ENCODE results near the gene TRPC4AP.

TRPC4AP gene

DNA sequence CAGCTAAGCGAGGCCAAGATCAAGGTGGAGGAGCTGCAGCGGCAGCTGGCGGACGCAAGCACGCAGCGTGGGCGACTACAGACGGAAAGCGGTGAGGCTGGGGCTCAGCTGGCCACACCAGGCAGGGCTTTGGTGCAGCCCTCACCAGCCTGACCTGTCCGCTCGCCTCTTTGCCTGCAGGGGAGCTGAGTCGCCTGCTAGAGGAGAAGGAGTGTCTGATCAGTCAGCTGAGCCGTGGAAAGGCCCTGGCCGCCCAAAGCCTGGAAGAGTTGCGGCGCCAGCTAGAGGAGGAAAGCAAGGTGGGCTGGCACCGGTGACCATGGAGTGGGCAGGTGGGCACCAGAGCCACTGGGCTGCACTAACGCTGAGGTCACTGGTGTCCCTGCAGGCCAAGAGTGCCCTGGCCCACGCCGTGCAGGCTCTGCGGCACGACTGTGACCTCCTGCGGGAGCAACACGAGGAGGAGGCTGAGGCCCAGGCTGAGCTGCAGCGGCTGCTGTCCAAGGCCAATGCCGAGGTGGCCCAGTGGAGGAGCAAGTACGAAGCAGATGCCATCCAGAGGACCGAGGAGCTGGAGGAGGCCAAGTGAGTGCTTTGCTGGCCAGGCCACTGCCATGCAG, 94.2 kb downstream of the TRPC4AP start:
- no peak for DNase-seq

DNA sequence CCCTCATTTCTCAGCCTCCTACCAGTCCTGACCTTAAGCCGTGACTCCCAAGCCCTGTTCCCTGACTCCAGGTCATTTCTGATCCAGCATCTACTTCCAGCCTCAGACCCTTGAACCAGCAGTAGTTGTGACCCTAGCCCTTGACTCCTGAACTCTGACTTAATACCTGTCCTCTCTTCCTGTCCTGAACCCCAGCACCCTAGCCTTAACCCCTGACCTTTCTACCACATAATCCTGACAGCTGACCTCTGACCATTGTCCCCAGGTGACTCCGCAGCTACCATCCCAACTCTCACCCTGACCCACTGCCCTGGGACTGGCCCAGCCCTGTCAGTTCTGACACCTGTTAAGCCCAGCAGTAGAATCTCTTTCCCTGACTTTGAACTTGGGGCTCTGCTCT, 94.8 kb downstream of the TRPC4AP start:
- DNase-seq: no peak

DNA sequence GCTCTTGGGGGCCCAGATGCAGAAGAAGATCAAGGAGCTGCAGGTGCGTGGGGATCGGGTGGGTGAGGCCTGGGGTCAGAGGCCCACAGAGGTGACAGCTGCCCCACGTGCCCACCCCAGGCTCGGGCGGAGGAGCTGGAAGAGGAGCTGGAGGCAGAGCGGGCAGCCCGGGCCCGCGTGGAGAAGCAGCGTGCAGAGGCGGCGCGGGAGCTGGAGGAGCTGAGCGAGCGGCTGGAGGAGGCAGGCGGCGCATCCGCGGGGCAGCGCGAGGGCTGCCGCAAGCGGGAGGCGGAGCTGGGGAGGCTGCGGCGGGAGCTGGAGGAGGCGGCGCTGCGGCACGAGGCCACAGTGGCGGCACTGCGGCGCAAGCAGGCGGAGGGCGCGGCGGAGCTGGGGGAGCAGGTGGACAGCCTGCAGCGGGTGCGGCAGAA, 95.5 kb downstream of the TRPC4AP start:
- no peak for DNase-seq

GRCh38 chr20:34996243-34997028, 96.2 kb downstream of the TRPC4AP start:
- DNase-seq: no peak

DNA sequence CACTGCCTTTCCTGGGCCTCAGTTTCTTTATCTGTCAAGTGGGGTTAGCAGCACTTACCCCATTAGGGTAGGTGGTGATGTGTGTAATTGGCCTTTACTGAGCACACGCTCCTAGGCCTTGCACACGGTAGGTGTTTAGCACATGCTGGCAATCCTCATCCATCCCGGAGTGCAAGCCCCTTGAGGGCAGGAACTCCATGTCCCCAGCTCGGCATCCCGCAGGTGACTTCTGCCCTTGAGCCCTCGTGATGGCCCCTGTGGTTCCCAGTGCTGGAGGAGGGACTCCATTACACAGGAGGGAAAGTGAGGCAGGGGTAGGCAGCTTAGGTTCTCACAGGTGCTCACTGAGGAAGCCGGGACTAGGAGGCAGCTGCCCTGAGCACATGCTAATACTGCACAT, 96.9 kb downstream of the TRPC4AP start:
- no peak for DNase-seq

GRCh38 chr20:34995192-34995591, 97.4 kb downstream of the TRPC4AP start:
- DNase-seq: no peak

DNA sequence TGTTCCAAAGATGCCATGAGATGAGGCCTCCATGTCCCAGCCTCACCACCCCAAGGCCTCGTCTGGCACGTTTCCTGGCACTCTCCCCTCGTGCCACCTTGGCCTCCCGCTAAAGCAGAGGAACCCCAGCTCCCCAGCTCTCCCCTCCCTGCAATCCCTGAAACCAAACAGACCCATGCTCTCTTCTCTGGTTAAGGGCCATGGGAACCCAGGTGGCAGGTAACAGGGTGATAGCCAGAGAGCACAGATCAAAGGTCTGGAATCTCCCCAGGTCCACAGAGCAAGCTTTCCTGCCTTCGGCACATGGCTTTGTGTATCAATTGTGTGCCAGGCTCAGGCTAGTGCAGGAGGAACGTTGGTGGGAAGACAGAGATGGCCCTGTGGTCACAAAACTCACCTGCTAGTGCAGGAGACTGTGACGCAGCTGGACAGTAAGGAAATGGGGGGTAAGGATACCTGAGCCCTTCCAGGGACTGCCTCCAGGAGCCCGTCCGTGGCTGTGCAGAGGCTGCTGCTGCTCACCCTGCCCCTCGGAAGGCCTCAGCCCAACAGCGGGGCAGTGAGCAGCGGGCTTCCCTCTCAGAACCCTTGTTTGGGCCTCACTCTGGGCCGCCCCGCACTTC, 98.0 kb downstream of the TRPC4AP start:
- DNase-seq: no peak

- no peak for DNase-seq
These were observed 98.6 kb downstream of the TRPC4AP start for GRCh38 chr20:34993941-34994508.

DNA sequence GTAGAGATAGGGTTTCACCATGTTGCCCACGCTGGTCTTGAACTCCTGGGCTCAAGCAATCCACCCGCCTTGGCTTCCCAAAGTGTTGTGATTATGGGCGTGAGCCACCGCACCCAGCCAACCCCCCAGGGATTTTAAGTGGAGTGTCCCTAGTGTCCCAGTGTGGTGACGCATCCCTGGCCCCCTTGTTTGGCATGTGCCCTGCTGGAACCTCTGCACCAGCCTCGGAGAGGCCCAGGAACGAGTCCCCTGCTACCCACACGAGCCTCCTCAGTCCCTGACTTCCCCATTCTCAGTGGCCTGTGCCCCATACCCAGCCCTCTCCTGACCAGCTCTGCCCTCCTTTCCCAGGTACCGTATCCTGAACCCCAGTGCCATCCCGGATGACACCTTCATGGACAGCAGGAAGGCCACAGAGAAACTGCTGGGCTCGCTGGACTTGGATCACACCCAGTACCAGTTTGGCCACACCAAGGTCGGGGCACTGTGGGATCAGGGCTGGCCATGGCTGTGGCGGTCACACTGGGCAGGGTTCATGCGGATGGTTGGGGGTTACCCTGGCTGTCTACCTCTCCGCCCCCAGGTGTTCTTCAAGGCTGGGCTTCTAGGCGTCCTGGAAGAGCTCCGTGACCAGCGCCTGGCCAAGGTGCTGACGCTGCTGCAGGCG, 99.7 kb downstream of the TRPC4AP start:
- DNase-seq: no peak

- no peak for DNase-seq
These were observed 101.9 kb downstream of the TRPC4AP start for GRCh38 chr20:34990661-34991214.

- no peak for DNase-seq
These were observed 102.4 kb downstream of the TRPC4AP start for GRCh38 chr20:34990231-34990630.

DNA sequence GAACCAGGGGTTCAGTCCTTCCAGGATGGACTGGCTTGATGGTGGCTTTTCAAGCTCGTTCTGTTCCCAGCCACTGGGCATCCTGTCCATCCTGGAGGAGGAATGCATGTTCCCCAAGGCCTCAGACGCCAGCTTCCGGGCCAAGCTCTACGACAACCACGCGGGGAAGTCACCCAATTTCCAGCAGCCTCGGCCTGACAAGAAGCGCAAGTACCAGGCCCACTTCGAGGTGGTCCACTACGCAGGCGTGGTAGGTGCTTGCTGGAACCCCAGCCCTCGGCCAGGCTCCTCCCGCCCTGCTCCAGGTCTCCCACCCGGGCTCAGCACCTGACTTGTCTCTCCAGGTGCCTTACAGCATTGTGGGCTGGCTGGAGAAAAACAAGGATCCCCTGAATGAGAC, 102.9 kb downstream of the TRPC4AP start:
- no peak for DNase-seq

- DNase-seq: no peak
These were observed 103.5 kb downstream of the TRPC4AP start for GRCh38 chr20:34989118-34989517.

- DNase-seq: no peak
These were observed 104.4 kb downstream of the TRPC4AP start for GRCh38 chr20:34988191-34988540.

GRCh38 chr20:34987288-34988190, 105.1 kb downstream of the TRPC4AP start:
- DNase-seq: no peak

DNA sequence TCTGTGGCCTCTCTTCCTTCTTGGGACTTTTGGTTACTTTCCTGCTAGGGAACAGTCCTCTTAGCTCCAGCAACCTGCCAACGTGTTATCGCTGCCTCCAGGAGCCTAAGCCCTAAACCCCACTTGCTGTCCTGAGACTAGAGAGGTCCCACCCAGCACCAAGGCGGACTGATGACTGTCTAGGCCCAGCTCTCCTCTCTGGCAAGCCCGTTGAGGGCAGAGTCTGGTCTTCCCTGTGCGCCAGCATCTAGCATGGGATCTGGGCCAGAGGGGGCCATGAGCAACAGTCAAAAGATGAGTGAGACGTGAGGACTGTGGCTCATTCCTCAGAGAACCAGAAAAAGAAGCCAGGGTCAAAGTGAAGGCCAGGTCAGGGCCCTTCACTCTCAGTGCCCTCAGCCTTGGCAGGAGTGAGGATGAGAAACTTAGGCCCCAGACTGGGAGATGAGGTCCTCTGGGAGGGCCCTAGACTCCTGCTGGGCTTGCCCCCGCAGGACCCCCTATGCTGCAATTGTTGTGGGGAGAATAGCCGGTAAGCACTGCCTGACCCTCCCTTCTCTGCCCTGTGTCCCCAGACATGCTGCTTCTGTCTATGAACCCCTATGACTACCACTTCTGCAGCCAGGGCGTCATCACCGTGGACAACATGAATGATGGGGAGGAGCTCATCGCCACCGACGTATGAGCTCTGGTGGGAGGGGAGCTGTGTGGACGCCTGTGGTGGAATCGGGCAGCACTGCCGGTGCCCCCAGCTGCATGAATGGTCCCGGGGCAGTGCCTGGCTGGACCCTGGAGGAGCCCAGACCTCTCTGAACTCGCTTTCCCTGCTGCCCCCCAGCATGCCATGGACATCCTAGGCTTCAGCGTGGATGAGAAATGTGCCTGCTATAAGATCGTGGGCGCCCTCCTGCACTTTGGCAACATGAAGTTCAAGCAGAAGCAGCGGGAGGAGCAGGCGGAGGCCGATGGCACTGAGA, 106.0 kb downstream of the TRPC4AP start:
- DNase-seq: no peak

GRCh38 chr20:34985461-34986310, 106.9 kb downstream of the TRPC4AP start:
- no peak for DNase-seq

GRCh38 chr20:34984756-34985261, 107.8 kb downstream of the TRPC4AP start:
- no peak for DNase-seq

DNA sequence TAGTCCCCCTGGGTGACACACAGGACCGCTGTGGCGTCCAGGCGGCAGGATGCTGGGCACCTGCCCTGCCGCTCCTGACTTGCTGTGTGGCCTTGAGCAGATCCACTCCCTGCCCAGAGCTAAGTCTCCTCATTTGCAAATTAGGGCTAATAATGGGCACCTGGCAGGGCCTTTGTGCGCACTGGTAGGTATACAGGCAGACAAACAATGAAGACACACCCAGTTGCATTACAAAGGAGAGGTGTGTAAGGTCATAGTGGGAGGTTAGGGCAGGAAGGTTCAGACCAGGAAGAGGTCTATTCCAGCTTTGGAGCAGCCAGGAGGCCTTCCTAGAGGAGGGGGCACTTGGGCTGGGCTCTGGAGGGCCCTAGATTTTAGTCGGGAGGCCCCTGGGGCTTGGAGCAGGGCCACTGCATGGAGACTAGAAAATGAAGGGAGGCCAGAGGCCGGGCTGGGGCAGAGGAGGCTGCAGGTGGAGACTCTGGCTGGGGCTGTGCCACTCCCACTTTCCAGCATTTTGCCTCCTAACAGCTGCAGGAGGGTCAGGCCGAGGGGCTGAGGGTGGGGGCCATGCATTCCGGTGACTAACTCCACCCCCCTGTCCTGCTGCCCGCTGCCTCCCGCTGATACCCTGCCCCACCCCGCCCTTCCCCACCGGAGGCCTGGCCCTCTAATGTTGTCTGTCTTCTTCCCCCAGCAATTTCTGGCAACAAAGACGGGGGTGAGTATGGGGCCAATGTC, 108.4 kb downstream of the TRPC4AP start:
- DNase-seq: no peak

All from NCI-H1694 treated with DMSO at 0.1 percent for 48 hours (cell line).